Mesendoderm (in vitro differentiated cells): ENCODE measurements around the gene GNAI2.

ENCODE experiments used
- DNase-seq: peaks from one replicate; pipeline ENCODE4 v3.0.0; 2013
- H2AK5ac ChIP-seq: 2 replicates; pipeline ENCODE4 v1.6.1; 2013; ENCODE audit warnings: low read length, inconsistent platforms
- H2BK120ac ChIP-seq: 2 replicates; pipeline ENCODE4 v1.6.1; 2013; ENCODE audit warnings: low read depth, mild to moderate bottlenecking, low read length, moderate library complexity, mixed read lengths
- H2BK15ac ChIP-seq: replicated peaks from 2 replicates; pipeline ENCODE4 v1.6.1; 2013; ENCODE audit warnings: low read depth, mild to moderate bottlenecking, moderate library complexity
- H2BK5ac ChIP-seq: 2 replicates; pipeline ENCODE4 v1.6.1; 2013; ENCODE audit warnings: low read length, inconsistent platforms
- H3K18ac ChIP-seq: 2 replicates; pipeline ENCODE4 v1.6.1; 2013; ENCODE audit warnings: mild to moderate bottlenecking, low read length, mixed read lengths
- H3K23ac ChIP-seq: one replicate; pipeline ENCODE4 v1.6.1; 2013; ENCODE audit warnings: low read length
- H3K27ac ChIP-seq: 2 replicates; pipeline ENCODE4 v1.5.1; 2013; ENCODE audit warnings: low read depth, mild to moderate bottlenecking, inconsistent platforms, low read length, moderate library complexity
- H3K27me3 ChIP-seq: 2 replicates; pipeline ENCODE4 v1.6.1; 2013; ENCODE audit warnings: low read length, control low read depth, mild to moderate bottlenecking, inconsistent platforms; ENCODE audit not compliant: insufficient read depth, poor library complexity
- H3K36me3 ChIP-seq: 2 replicates; pipeline ENCODE4 v1.6.1; 2013; ENCODE audit warnings: low read length, inconsistent platforms; ENCODE audit not compliant: control insufficient read depth, insufficient read depth
- H3K4ac ChIP-seq: one replicate; pipeline ENCODE4 v1.6.1; 2013; ENCODE audit warnings: low read depth, mild to moderate bottlenecking, low read length, moderate library complexity
- H3K4me1 ChIP-seq: 2 replicates; pipeline ENCODE4 v1.6.1; 2013; ENCODE audit warnings: low read depth, low read length, inconsistent platforms; ENCODE audit not compliant: control insufficient read depth
- H3K4me2 ChIP-seq: 2 replicates; pipeline ENCODE4 v1.6.1; 2013; ENCODE audit warnings: low read length
- H3K4me3 ChIP-seq: 2 replicates; pipeline ENCODE4 v1.5.1; 2013; ENCODE audit warnings: mild to moderate bottlenecking, low read length
- H3K56ac ChIP-seq: one replicate; pipeline ENCODE4 v1.6.1; 2013; ENCODE audit warnings: low read length
- H3K79me1 ChIP-seq: 2 replicates; pipeline ENCODE4 v1.6.1; 2013; ENCODE audit warnings: low read length, inconsistent platforms
- H3K79me2 ChIP-seq: 2 replicates; pipeline ENCODE4 v1.6.1; 2013; ENCODE audit warnings: mild to moderate bottlenecking, low read length; ENCODE audit not compliant: control insufficient read depth, insufficient read depth
- H3K9ac ChIP-seq: 2 replicates; pipeline ENCODE4 v1.6.1; 2013; ENCODE audit warnings: low read length, inconsistent platforms
- H4K5ac ChIP-seq: one replicate; pipeline ENCODE4 v1.6.1; 2013; ENCODE audit warnings: low read length
- H4K8ac ChIP-seq: one replicate; pipeline ENCODE4 v1.6.1; 2013; ENCODE audit warnings: low read depth, mild to moderate bottlenecking, control low read depth, low read length, moderate library complexity
- WGBS: extraction: QIAGEN DNeasy Blood & Tissue Kit; methylation state at CpG from one replicate; pipeline ENCODE4 v1.1.7; 2013; ENCODE audit warnings: low lambda C conversion rate, missing lambda C conversion rate; ENCODE audit not compliant: insufficient coverage; ENCODE audit errors: extremely low coverage; 5-methylcytosine and 5-hydroxymethylcytosine counted together

GNAI2 gene

DNA sequence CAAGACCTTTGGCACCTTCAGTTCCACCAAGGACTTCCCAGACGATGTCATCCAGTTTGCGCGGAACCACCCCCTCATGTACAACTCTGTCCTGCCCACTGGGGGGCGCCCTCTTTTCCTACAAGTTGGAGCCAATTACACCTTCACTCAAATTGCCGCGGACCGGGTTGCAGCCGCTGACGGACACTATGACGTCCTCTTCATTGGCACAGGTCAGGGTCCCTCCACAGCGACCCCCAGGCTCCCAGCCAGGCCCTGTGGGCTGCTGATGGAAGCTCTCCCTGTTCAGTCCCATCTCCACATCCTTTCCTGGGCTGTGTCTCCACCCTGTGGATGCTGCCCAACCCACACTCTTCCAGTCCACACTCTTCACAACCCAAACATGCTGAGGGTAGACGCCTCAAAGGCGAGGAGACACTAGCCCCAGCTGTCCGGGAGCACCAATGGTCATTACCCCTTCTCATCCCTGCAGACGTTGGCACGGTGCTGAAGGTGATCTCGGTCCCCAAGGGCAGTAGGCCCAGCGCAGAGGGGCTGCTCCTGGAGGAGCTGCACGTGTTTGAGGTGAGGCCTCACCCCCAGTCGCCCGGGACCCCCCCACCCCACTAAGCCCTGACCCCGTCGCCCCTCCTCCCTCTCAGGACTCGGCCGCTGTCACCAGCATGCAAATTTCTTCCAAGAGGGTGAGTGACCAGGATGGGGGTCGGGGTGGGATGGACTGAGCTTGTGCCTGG, 38.5 kb downstream of the GNAI2 start:
- H3K27me3 ChIP-seq = peaks cover 11% of the 10 kb centered on the region
- no peak overlapping the region for H2BK120ac ChIP-seq
- H2BK15ac ChIP-seq = no peak overlapping the region
- H3K9ac ChIP-seq = no peak overlapping the region
- H3K4ac ChIP-seq = no peak overlapping the region
- H3K36me3 ChIP-seq = no peaks in the 10 kb centered on the region
- WGBS = no CpG with 5 or more reads among the region's 26 CpGs
- no peak overlapping the region for H3K23ac ChIP-seq
- no peak overlapping the region for H3K18ac ChIP-seq
- H2BK5ac ChIP-seq = no peak overlapping the region
- no peak overlapping the region for H3K4me3 ChIP-seq
- H2AK5ac ChIP-seq = no peak overlapping the region
- no peaks in the 10 kb centered on the region for H3K79me1 ChIP-seq
- no peak overlapping the region for H3K56ac ChIP-seq
- peaks cover 3% of the 10 kb centered on the region for H3K4me1 ChIP-seq
- peak; percentile 90 for DNase-seq
- no peaks in the 10 kb centered on the region for H3K79me2 ChIP-seq
- no peak overlapping the region for H4K5ac ChIP-seq
- H4K8ac ChIP-seq = no peak overlapping the region
- H3K4me2 ChIP-seq = no peak overlapping the region
- no peak overlapping the region for H3K27ac ChIP-seq

DNA sequence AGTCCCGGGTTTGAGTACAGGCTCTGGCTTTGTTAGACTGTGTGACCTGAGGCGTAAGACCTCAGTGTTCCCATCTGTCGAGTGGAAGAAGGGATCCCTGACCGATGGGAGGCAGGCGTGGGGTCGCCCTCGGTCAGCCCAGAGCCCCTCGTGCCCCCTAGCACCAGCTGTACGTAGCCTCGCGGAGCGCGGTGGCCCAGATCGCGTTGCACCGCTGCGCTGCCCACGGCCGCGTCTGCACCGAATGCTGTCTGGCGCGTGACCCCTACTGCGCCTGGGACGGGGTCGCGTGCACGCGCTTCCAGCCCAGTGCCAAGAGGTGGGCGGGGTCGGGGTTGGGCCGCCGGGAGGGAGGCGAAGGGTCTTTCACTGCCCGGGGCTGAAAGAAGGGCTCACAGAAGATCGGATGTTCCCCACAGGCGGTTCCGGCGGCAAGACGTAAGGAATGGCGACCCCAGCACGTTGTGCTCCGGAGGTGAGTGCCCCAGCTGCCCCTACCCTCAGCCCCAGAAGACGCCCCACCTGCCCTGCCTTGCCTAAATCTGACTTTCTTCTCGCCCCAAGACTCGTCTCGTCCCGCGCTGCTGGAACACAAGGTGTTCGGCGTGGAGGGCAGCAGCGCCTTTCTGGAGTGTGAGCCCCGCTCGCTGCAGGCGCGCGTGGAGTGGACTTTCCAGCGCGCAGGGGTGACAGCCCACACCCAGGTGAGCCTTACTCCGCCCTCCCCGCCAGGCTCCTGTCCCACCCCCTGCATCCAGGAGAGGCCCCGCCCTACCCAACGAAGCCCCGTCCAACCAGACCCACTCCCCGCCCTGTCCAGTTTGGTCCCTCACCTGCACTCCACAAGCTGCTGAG, 39.4 kb downstream of the GNAI2 start:
- H3K79me1 ChIP-seq = no peaks in the 10 kb centered on the region
- H3K79me2 ChIP-seq = no peaks in the 10 kb centered on the region
- no peak overlapping the region for H3K23ac ChIP-seq
- no peak for DNase-seq
- no peak overlapping the region for H4K8ac ChIP-seq
- no peak overlapping the region for H2BK120ac ChIP-seq
- H3K4me1 ChIP-seq = peaks cover 3% of the 10 kb centered on the region
- H3K27ac ChIP-seq = no peak overlapping the region
- WGBS = no CpG with 5 or more reads among the region's 65 CpGs
- H3K18ac ChIP-seq = no peak overlapping the region
- no peaks in the 10 kb centered on the region for H3K36me3 ChIP-seq
- no peak overlapping the region for H3K4ac ChIP-seq
- no peak overlapping the region for H2BK5ac ChIP-seq
- no peak overlapping the region for H2BK15ac ChIP-seq
- no peak overlapping the region for H4K5ac ChIP-seq
- peak overlapping the region; percentile 0 for H3K4me2 ChIP-seq
- H3K56ac ChIP-seq = peak overlapping the region; percentile 45
- no peak overlapping the region for H2AK5ac ChIP-seq
- H3K4me3 ChIP-seq = no peak overlapping the region
- peaks cover 11% of the 10 kb centered on the region for H3K27me3 ChIP-seq
- peak overlapping the region; percentile 9 for H3K9ac ChIP-seq

DNA sequence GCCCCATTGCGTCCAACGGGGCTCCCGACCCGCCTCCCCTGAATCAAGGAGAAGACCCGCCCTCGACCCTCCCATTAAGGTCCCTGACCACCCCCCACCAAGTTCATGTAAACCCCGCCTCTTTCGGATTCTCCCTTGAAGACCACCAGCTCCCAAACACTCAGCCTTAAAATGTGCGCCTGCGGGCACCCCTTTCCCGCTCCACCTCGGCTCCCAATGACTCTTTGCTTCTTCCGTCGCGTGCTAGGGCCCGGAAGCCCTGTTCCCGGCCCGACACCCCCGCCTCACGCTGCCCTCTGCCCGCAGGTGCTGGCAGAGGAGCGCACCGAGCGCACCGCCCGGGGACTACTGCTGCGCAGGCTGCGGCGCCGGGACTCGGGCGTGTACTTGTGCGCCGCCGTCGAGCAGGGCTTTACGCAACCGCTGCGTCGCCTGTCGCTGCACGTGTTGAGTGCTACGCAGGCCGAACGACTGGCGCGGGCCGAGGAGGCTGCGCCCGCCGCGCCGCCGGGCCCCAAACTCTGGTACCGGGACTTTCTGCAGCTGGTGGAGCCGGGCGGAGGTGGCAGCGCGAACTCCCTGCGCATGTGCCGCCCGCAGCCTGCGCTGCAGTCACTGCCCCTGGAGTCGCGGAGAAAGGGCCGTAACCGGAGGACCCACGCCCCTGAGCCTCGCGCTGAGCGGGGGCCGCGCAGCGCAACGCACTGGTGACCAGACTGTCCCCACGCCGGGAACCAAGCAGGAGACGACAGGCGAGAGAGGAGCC, 40.2 kb downstream of the GNAI2 start:
- H3K23ac ChIP-seq = no peak overlapping the region
- no peaks in the 10 kb centered on the region for H3K36me3 ChIP-seq
- no peak overlapping the region for H3K4me3 ChIP-seq
- H3K9ac ChIP-seq = no peak overlapping the region
- WGBS = no CpG with 5 or more reads among the region's 79 CpGs
- peak overlapping the region; percentile 5 for H3K56ac ChIP-seq
- H2AK5ac ChIP-seq = no peak overlapping the region
- H3K4me2 ChIP-seq = no peak overlapping the region
- H3K18ac ChIP-seq = no peak overlapping the region
- H3K79me2 ChIP-seq = no peaks in the 10 kb centered on the region
- peaks cover 3% of the 10 kb centered on the region for H3K4me1 ChIP-seq
- H4K8ac ChIP-seq = no peak overlapping the region
- H2BK15ac ChIP-seq = no peak overlapping the region
- H3K4ac ChIP-seq = no peak overlapping the region
- H3K79me1 ChIP-seq = no peaks in the 10 kb centered on the region
- no peak overlapping the region for H3K27ac ChIP-seq
- H4K5ac ChIP-seq = no peak overlapping the region
- no peak overlapping the region for H2BK5ac ChIP-seq
- no peak for DNase-seq
- H3K27me3 ChIP-seq = peaks cover 11% of the 10 kb centered on the region
- H2BK120ac ChIP-seq = no peak overlapping the region

DNA sequence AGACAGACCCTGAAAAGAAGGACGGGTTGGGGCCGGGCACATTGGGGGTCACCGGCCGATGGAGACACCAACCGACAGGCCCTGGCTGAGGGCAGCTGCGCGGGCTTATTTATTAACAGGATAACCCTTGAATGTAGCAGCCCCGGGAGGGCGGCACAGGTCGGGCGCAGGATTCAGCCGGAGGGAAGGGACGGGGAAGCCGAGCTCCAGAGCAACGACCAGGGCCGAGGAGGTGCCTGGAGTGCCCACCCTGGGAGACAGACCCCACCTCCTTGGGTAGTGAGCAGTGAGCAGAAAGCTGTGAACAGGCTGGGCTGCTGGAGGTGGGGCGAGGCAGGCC, 40.7 kb downstream of the GNAI2 start:
- Histone ChIP-seq H3K18ac (no peak overlapping the region), H2BK120ac (no peak overlapping the region), H3K4me3 (no peak overlapping the region), H3K4me2 (no peak overlapping the region), H2BK5ac (no peak overlapping the region), H3K23ac (no peak overlapping the region), H3K27me3 (peaks cover 11% of the 10 kb centered on the region), H3K9ac (no peak overlapping the region), H3K36me3 (no peaks in the 10 kb centered on the region), H4K5ac (no peak overlapping the region), H4K8ac (no peak overlapping the region), H3K56ac (no peak overlapping the region), H2AK5ac (no peak overlapping the region), H3K27ac (no peak overlapping the region), H3K4ac (no peak overlapping the region), H2BK15ac (no peak overlapping the region), H3K79me1 (no peaks in the 10 kb centered on the region), H3K4me1 (no peaks in the 10 kb centered on the region), H3K79me2 (no peaks in the 10 kb centered on the region)
- no CpG with 5 or more reads among the region's 17 CpGs for WGBS
- no peak for DNase-seq

DNA sequence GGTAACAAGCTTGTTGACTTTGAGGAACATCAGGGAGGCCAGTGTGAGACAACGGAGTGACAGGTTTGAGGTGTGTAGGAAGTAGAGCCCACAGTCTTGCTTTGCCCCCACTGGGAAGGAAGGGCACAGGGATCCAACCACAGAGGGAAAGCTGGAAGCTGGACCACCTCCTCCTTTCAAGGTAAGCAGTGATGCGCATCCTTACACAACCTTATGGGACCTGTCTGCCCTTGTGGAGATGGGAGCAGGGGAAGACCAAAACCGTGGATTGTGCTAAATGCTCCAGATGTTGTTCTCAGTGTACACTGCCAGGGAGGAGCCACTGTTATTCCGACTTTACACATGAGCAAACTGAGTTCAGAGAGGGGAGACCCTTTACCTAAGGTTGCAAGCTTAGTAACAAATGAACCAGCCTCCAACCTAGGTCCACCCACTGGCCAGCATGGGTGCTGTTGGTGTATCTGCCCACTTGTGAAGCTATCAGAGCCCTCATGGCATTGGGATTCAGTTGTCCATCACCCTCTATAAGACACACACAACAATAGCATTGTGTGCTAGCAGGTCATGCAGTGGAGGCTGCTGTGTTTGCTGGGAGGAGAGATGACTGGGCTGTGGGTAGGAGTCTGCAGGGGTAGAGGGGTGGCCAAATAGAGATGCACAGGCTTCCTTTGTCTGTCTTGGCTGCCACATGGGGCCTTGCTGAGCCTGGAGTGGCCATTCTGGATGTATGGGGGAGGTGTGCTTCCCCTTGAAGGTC, 42.3 kb downstream of the GNAI2 start:
- Histone ChIP-seq H2BK120ac (no peak overlapping the region), H3K18ac (no peak overlapping the region), H3K79me1 (no peaks in the 10 kb centered on the region), H3K27me3 (peaks cover 11% of the 10 kb centered on the region), H2BK15ac (no peak overlapping the region), H2BK5ac (no peak overlapping the region), H4K5ac (no peak overlapping the region), H3K9ac (no peak overlapping the region), H3K27ac (no peak overlapping the region), H4K8ac (no peak overlapping the region), H3K4me3 (no peak overlapping the region), H3K56ac (no peak overlapping the region), H3K79me2 (no peaks in the 10 kb centered on the region), H3K4ac (no peak overlapping the region), H3K4me1 (no peaks in the 10 kb centered on the region), H3K23ac (no peak overlapping the region), H2AK5ac (no peak overlapping the region), H3K36me3 (no peaks in the 10 kb centered on the region), H3K4me2 (no peak overlapping the region)
- WGBS = no CpG with 5 or more reads among the region's 4 CpGs
- DNase-seq = no peak
